Heart right ventricle (tissue), 16 donors: Measurements from ENCODE around the gene MRPL32. TPM values are rescaled to one million over a fixed set of nuclear protein-coding genes. Genes with fewer than 3 reads are reported as not detected.

Source experiments
- ATAC-seq, 8 donors: fragments of 200-7000 bp; cut with Tn5 transposase; one replicate each; pipeline ENCODE4 v1.9.1; 2020; ENCODE audit warnings: mild to moderate bottlenecking in 8 of 8, moderate library complexity in 8 of 8, moderate number of reproducible peaks in 1 of 8
- DNase-seq, 2 donors: peaks; one replicate each; pipeline ENCODE4 v3.0.0-alpha.2; 2020
- H3K27ac ChIP-seq, 10 donors: fragments of 200-600 bp; sonication (generic) in 2 of 10; one replicate each; pipeline versions ENCODE4 v1.5.0 to v1.8.0; 2020 to 2022; ENCODE audit warnings: mild to moderate bottlenecking in 3 of 10
- H3K27me3 ChIP-seq, 7 donors: fragments of 200-600 bp; one replicate each; pipeline ENCODE4 v1.8.0; 2021 to 2022; ENCODE audit warnings: mild to moderate bottlenecking in 2 of 7
- H3K36me3 ChIP-seq, 9 donors: fragments of 200-600 bp; sonication (generic) in 1 of 9; one replicate each; pipeline versions ENCODE4 v1.5.0 to v1.8.0; 2020 to 2022; ENCODE audit warnings: mild to moderate bottlenecking in 2 of 9
- H3K4me1 ChIP-seq, 9 donors: fragments of 200-600 bp; sonication (generic) in 1 of 9; one replicate each; pipeline versions ENCODE4 v1.5.0 to v1.8.0; 2020 to 2022; ENCODE audit warnings: mild to moderate bottlenecking in 4 of 9
- H3K4me3 ChIP-seq, 10 donors: fragments of 200-600 bp; sonication (generic) in 2 of 10; one replicate each; pipeline versions ENCODE4 v1.5.0 to v1.8.0; 2020 to 2022; ENCODE audit warnings: mild to moderate bottlenecking in 7 of 10, moderate library complexity in 2 of 10
- H3K9me3 ChIP-seq, 11 donors: fragments of 200-600 bp in 10 of 11; sonication (generic) in 2 of 11; one replicate each; pipeline versions ENCODE4 v1.5.0 to v1.8.0; 2013 to 2022; ENCODE audit warnings: mild to moderate bottlenecking in 2 of 11, control low read depth in 1 of 11, moderate library complexity in 1 of 11
- CTCF ChIP-seq, 9 donors: fragments of 200-600 bp; sonication (generic) in 2 of 9; IDR thresholded peaks; one replicate each; pipeline versions ENCODE4 v1.5.0 to v1.8.0; 2021 to 2022; ENCODE audit warnings: antibody characterized with exemption in 9 of 9, mild to moderate bottlenecking in 5 of 9, moderate library complexity in 1 of 9
- WGBS, 2 donors: extraction: QIAGEN DNeasy Blood & Tissue Kit; methylation state at CpG; one replicate each; pipeline ENCODE4 v1.1.7; 2013; ENCODE audit warnings: inconsistent platforms in 1 of 2; 5-methylcytosine and 5-hydroxymethylcytosine counted together
- intact Hi-C, 10 donors: fragments of 100-400 bp; cut with DNase I; formaldehyde crosslinking; loops; one replicate each; pipeline versions ENCODE4 v1.11.1 to v1.14.2; 2022
- polyA plus RNA-seq, 2 donors: library from polyadenylated mRNA; stranded (reverse); fragments of 200-250 nt; gene quantifications; one replicate each; pipeline ENCODE4 v1.2.3, GENCODE V29; 2013
- total RNA-seq, 10 donors: library from RNA; stranded (reverse); fragmentation: NEBNext Ultra II Directional in 3 of 10; extraction: Animal tissue kit (Norgen Biotek cat#: 25700) in 3 of 10; gene quantifications; one replicate each; pipeline versions ENCODE4 v1.2.1 to v1.2.4, GENCODE V29; 2021 to 2023
- donor health status: Arrhythmogenic right ventricular cardiomyopathy.
- donor health status: ischemic (EF 13 %, LVEDD 7.1; RV severe dilation, severe dysfunction).
- donor health status: healthy with polysubstance abuse.
- donor health status: DM: no; HTN: yes; CAD: no.
- donor health status: DM: no; HTN: no; CAD: no.
- donor health status: ischemic (EF 25% LVEDD 6.9; RV normal size, moderate dysfunction).
- donor health status: ischemic (EF 25% LVEDD 5.7; RV mildly dilated, moderate dysfunction).
- donor health status: healthy.
- donor health status: DM: yes; HTN: yes; CAD: no.
- donor health status: Ischemic cardiomyopathy.
- donor health status: ischemic (EF 35%, LVEDD 5.7; RV mildly dilated, moderate dysfunction).
- donor health status: nonischemic (EF 11% LVEDD 7.7; RV severe dilation, severe dysfunction).
- donor health status: DM: yes; HTN: yes; CAD: no.
- donor health status: PGD.
- donor health status: ischemic (EF 29% LVEDD 5.4; RV normal size, mild dysfunction).
- donor health status: nonischemic (EF 23%, LVEDD 6.1; RV moderate dilation, normal function).

MRPL32 gene
- total and polyA plus RNA-seq, 12 donors: 45.7 to 99.2 (median 59.1) TPM

GRCh38 chr7:42940985-42941847 lies 9.0 kb downstream of the MRPL32 start:
- H3K36me3 ChIP-seq: peaks cover 0 to 48% (median 19%) of the 10 kb centered on the region in 9 donors
- peaks cover 0 to 4% (median 0%) of the 10 kb centered on the region in 9 donors for H3K4me1 ChIP-seq
- ATAC-seq (peak; percentile 23 to 83 (median 66)), DNase-seq (peak; percentile 70 to 75)
- WGBS, 2 donors: 56% methylated on average over 13 of the region's 13 CpGs
- no peak overlapping the region for H3K27ac ChIP-seq
- peak; percentile 78 to 92 (median 88) for TF ChIP-seq CTCF (IDR thresholded peaks at IDR 0.05)
- no peaks in the 10 kb centered on the region for H3K9me3 ChIP-seq
- H3K27me3 ChIP-seq: no peaks in the 10 kb centered on the region
- intact Hi-C loops: loop anchor here (2.0 to 10.0 kb wide), 12 partner anchors 164 to 901 kb away; partner anchors contain the start of gene HECW1 (in 1 of the 10)
- H3K4me3 ChIP-seq: no peak overlapping the region

DNA sequence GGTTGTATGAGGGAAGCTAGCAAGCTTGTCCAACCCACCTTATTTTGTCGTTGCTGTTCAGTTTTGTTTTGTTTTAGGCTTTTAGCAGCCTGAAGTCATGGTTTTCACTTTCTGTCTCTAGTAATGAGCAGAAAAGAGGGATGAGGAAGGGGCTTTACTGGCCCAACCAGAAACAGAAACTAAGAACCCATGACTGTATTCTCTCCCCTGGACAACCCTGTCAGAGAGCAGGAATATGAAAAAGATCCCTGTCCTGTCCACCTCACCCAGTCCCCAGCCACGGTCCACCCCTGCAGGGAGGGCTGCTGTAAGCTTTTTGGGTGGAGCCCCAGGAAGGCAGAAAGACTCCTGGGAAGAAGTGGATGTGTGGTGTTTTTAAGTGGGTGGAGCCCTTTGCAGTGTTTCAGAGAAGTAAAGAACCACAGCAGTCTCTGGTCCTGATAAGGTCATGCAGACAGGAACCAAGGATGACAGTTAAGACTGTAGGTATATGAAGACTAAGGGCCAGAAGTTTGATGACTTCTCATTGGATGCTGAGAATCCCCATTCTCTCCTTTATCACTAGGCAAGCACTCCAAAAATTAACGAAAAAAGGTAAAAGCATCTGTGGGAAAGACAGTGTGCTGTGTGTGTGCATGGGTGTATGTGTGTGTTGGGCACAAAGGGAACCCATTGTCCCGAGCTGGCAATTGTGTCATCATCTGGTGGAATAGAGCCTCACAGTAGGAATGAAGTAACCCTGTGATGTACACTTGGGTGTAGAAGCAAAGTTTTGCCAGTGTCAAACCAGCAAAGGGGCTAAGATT lies 13.8 kb downstream of the MRPL32 start:
- ATAC-seq (peak in 1 of 8 donors; percentile 34), DNase-seq (no peak)
- WGBS, 2 donors: 30 to 35% methylated on average over 4 of the region's 4 CpGs
- Histone ChIP-seq H3K4me1 (peaks cover 0 to 5% (median 0%) of the 10 kb centered on the region in 9 donors), H3K9me3 (no peaks in the 10 kb centered on the region), H3K4me3 (no peak overlapping the region), H3K36me3 (no peaks in the 10 kb centered on the region), H3K27me3 (no peaks in the 10 kb centered on the region), H3K27ac (no peak overlapping the region)
- TF ChIP-seq CTCF (IDR thresholded peaks at IDR 0.05): no peak
- intact Hi-C loops: loop anchor here in 4 of 10 donors (10.0 kb wide), 4 partner anchors 159 to 769 kb away; partner anchors contain the start of gene HECW1 (in 1 of the 4)

DNA sequence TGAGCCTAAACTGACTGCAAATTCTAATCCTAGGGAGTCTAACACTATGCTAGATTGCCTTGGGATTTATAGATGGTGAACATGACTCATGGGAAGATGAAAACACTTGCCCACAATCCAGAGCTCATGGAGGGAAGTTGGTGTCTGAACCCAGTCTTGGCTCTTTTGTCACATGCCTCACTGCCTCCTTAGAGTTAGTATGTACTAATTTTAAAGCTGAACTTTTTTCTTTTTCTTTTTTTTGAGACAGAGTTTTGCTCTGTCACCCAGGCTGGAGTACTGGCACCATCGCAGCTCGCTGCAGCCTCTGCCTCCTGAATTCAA lies 14.4 kb downstream of the MRPL32 start:
- Histone ChIP-seq H3K4me3 (no peak overlapping the region), H3K9me3 (no peaks in the 10 kb centered on the region), H3K4me1 (peaks cover 0 to 5% (median 0%) of the 10 kb centered on the region in 9 donors), H3K27ac (no peak overlapping the region), H3K36me3 (no peaks in the 10 kb centered on the region), H3K27me3 (no peaks in the 10 kb centered on the region)
- intact Hi-C loops: loop anchor here in 4 of 10 donors (10.0 kb wide), 4 partner anchors 158 to 768 kb away; partner anchors contain the start of gene HECW1 (in 1 of the 4)
- 93 to 98% methylated on average over 2 of the region's 2 CpGs for WGBS, 2 donors
- TF ChIP-seq CTCF (IDR thresholded peaks at IDR 0.05): no peak
- ATAC-seq (no peak), DNase-seq (no peak)

- 75 to 76% methylated on average over 2 of the region's 2 CpGs for WGBS, 2 donors
- Histone ChIP-seq H3K9me3 (no peaks in the 10 kb centered on the region), H3K27me3 (no peaks in the 10 kb centered on the region), H3K36me3 (no peaks in the 10 kb centered on the region), H3K4me3 (no peak overlapping the region), H3K27ac (no peak overlapping the region), H3K4me1 (peaks cover 0 to 5% (median 0%) of the 10 kb centered on the region in 9 donors)
- TF ChIP-seq CTCF (IDR thresholded peaks at IDR 0.05): no peak
- DNase-seq (no peak), ATAC-seq (no peak)
- intact Hi-C loops: loop anchor here in 4 of 10 donors (10.0 kb wide), 4 partner anchors 157 to 767 kb away; partner anchors contain the start of gene HECW1 (in 1 of the 4)
Observed at GRCh38 chr7:42947521-42947920, 15.3 kb downstream of the MRPL32 start.
